HG02798 (cell line): ENCODE measurements around the gene TALDO1.

ENCODE experiments used
- ATAC-seq: cut with Tn5 transposase; IDR thresholded peaks from one replicate; pipeline ENCODE4 v1.9.1; 2021; ENCODE audit warnings: mild to moderate bottlenecking; ENCODE audit not compliant: unreplicated experiment, poor library complexity

TALDO1 gene

GRCh38 chr11:794766-795633 is 47.7 kb downstream of the TALDO1 start:
- ATAC-seq, result no peak

- peak; percentile 19 for ATAC-seq
These were observed 48.6 kb downstream of the TALDO1 start for GRCh38 chr11:795634-796564.

- ATAC-seq, result no peak
These were observed 49.5 kb downstream of the TALDO1 start for GRCh38 chr11:796565-797295.

GRCh38 chr11:797296-798092 is 50.2 kb downstream of the TALDO1 start:
- ATAC-seq, result peak; percentile 45

- peak; percentile 74 for ATAC-seq
These were observed 50.9 kb downstream of the TALDO1 start, which contains the start of gene SLC25A22 for GRCh38 chr11:798093-798713. SLC25A22 (minus strand) TSS chr11:798281; CDS start chr11:795006, 3,275 bp downstream.

DNA sequence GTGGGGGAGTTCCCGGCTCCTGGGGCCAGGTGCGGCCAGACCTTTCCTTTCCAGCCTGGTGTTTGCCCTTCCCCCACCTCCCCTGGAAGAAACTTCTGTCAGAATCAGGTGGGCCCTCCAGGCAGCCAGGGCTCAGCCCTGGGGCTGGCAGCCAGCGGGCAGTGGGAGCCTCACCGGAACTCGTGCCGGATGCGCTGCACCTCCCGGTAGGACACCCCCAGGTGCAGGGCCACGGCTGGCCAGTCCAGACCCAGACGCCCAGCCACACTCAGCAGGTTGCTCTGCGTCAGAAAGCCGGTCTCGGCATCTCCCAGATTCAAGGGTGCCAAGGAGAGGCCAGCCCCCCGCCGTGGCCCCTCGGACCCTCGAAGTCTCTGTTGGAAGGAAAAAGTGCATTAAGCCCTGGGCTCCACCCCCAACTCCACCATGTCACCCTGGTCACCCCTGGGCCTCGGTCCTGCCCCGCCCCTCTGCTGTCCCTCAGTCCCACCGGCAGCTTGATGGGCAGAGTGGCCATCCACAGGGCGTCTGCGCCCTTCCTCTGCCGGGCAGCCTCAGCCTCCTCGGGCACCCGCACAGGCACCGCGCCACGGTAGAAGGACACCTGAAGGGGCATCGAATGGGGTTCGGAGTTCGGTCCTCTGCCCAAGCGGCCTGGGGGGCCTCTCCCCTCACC is 52.5 kb downstream of the TALDO1 start:
- ATAC-seq, result no peak

DNA sequence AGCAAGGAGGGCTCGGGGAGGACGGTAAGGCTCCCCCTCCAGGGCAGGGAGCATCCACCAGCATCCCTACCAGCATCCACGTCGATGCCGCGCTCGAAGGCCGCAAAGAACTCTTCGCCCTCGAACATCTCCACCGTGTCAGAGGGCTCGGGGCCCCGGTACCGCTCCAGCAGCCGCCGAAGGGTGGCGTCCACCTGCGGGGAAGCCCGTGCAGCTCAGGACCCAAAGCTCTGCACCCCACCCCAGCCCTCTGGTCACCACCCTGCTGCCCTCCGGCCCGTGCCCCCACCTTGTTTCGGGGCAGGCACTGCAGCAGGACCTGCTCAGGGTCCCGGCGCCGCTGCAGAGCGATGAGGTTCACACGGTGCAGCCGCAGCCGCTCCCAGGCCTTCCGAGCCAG is 53.2 kb downstream of the TALDO1 start:
- no peak for ATAC-seq

- ATAC-seq, result no peak
These were observed 54.0 kb downstream of the TALDO1 start for GRCh38 chr11:801097-801780.

- no peak for ATAC-seq
These were observed 54.9 kb downstream of the TALDO1 start for GRCh38 chr11:802018-802617.

GRCh38 chr11:802693-803466 is 55.6 kb downstream of the TALDO1 start:
- ATAC-seq, result no peak

GRCh38 chr11:803467-803742 is 56.1 kb downstream of the TALDO1 start:
- ATAC-seq, result no peak

DNA sequence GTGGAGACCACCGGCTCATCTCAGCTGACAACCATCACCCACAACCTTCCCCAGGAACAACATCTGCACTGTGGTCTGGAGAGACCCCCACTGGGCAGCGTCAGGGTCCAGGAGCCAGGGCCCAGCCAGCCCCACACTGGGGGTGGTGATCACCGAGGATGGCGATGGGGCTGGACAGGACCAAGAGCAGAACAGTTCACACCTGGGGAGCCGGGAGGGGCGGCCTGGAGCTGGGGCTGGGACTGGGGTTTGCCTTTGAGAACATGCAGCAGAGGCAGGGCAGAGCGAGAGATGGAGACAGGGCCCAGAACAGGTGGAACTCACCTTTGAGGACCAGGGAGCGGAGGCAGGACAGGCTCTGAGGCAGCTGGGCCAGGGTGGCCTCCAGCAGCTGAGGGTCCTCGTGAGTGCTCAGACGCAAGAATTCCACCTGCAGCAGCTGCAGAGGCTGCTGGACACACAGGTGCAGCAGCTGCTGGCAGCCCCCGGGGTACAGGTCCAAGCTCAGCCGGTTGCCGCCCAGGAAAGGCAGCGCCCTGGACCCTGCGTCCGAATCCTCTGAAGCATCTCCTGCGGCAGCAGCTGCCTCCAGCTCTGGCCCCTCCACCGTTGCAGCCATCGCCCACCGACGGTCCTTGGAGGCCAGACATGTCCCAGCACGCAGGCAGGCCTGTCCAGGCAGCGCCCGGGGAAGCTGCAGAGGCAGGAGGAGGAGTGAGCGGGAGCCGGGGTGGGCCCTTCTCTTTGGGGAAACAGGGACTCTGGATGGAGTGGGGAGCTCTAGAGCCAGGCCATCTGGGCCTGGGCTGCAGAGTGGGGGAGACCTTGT is 56.7 kb downstream of the TALDO1 start:
- ATAC-seq, result no peak

DNA sequence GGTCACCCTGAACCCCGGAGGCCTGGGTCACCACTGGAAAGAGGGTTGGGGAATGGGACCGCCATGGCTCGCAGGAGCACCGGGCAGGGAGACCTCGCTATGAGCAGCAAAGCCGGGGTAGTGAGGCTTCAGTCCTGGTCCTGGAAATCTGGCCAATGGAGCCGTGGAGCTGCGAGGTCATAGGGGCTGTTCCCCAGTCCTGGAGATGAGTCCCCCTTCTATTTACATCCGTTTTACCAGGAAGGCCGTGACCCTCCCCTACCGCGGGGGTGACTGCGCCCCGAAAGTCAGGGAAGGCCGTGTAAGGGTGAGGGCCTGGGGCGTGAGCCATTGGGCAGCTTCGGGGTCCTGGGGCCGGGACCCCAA is 57.3 kb downstream of the TALDO1 start:
- ATAC-seq, result no peak

DNA sequence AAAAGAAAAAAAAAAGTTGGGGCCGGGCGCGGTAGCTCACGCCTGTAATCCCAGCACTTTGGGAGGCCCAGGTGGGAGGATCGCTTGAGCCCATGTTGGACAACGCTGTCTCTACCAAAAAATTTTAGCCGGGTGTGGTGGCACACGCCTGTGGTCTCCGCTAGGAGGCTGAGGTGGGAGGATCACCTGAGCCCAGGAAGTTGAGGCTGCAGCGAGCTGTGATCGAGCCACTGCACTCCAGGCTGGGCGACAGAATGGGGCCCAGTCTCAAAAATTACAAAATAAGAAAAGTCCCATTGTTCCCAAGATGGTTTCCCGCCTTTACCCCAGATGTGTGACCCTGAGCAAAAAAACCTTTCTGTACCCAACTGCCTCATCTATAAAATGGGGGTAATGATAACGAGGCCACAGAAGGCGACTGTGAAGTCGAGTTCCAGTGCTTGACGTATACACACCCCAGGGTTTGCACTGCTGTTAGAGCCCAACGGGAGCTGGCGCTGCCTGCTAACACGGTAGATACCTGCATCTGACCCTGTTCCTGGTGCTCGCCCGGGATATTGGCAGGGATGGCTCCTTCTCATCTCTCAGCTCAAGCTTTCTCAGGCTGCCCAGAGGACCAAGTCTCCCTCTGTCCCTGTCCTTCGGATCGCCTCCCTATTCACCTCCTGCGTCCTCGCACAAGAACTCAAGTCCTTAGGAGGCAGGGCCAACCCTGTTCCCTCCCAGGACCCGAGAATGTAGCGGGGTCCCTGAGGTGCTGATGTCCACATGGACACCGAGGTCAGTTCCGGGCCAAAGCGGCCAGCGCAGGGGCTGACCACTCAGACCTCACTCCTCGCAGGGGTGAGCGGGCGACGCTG is 61.4 kb downstream of the TALDO1 start:
- no peak for ATAC-seq

DNA sequence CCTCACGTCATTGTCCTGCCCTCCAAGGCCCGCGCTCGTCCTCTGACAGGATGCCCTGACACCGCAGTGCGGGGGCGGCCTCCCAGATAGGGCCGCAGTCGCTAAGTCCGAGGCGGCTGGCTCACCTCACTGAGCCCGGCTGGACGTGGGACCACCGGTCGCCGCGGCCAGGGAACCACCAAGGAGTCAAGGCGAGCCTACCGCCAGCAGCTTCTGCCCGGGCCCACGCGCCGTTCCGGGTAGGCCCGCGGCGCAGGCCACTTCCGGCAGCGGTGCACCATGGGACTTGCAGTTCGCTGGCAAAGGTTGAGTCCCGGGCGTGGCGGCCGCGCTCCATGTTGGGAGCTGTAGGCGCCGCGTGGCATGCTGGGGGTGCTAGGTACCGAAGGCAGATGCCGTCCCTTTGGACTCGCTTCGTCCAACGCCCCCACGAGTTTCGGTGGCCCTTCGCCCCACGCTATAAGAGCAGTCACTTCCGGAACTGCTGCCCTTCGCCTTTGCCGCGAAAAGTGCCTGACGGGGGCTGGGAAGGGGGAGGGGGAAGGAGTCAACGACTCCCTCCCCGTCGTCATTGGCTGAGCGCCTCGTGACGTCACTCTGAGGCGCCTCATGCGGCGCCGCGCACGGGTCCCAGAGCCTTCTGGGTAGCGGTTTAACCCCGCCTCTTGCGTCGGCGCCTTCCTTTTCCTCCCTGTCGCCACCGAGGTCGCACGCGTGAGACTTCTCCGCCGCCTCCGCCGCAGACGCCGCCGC is 62.2 kb downstream of the TALDO1 start, which contains the start of gene RPLP2:
Gene RPLP2 (plus strand): TSS at position 681 of the 753 bp plus-strand sequence. CDS start 268 bp downstream, outside the sequence.
- peak; percentile 84 for ATAC-seq
